GM12875 (cell line): ENCODE results near the gene MORN1.

ENCODE experiments used
- H3K4me3 ChIP-seq: one replicate; pipeline ENCODE4 v1.5.1; 2011; ENCODE audit warnings: low read depth, low read length, control low read depth
- TF ChIP-seq, protein P1 (sequence below): IDR thresholded peaks from 2 replicates; pipeline ENCODE4 v1.5.1; 2011; ENCODE audit warnings: low read depth, mild to moderate bottlenecking, control low read depth, inconsistent platforms, low read length, moderate library complexity, borderline replicate concordance; ENCODE audit not compliant: insufficient read depth

MORN1 gene

DNA sequence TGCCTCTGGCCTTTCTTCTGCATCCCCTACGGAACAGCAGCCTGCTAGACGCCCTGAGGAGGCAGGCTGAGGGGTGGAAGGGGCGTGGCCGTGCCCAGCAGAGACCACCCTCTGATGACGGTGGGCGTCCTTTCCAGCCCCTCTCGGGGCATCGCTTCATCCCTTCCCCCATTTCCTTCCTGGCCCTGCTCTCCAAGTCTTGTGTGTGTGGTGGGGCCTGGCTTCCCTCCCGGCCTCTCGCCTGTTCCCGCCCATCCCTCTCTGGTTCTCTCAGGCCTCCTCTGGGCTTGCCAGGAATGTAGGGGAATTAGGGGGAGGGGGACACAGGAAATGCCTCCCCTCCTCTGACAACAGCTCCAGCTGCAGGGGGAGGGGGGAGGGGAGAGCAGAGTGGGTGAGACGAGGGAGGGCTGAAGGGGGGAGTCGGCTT, 112.1 kb downstream of the MORN1 start:
- TF ChIP-seq, protein P1, sequence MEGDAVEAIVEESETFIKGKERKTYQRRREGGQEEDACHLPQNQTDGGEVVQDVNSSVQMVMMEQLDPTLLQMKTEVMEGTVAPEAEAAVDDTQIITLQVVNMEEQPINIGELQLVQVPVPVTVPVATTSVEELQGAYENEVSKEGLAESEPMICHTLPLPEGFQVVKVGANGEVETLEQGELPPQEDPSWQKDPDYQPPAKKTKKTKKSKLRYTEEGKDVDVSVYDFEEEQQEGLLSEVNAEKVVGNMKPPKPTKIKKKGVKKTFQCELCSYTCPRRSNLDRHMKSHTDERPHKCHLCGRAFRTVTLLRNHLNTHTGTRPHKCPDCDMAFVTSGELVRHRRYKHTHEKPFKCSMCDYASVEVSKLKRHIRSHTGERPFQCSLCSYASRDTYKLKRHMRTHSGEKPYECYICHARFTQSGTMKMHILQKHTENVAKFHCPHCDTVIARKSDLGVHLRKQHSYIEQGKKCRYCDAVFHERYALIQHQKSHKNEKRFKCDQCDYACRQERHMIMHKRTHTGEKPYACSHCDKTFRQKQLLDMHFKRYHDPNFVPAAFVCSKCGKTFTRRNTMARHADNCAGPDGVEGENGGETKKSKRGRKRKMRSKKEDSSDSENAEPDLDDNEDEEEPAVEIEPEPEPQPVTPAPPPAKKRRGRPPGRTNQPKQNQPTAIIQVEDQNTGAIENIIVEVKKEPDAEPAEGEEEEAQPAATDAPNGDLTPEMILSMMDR = no peak
- H3K4me3 ChIP-seq = no peak overlapping the region

DNA sequence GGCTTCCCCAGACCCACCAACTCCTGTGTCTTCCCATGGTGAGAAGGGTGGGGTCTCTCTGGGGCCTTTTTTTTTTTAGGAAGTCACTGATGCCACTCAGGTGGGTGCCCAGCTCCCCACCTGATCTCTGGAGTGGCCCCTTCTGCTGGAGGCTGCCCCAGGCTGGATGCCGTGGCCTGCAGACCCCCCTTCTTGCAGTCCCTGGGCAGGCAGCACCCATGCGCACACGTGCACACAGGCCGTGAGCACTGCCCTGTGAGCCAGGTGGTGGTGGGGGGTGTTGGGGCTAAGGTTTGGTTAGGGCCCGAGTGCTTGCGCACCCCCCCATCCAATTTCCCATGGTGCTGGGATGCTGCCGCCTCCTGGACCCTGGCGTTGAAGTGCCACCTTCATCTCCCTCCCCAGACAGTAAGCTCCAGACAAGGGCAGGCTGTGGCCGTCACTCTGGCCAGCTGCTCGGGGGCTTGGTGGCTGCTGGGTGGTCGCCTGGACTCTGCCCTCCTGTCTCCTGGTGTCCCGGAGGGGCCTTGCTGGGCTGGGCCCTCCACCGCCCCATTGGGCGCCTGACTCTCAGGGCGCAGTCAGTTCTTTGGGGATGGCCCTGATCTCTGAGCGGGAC, 112.7 kb downstream of the MORN1 start:
- no peak overlapping the region for H3K4me3 ChIP-seq
- TF ChIP-seq, protein P1 = no peak

DNA sequence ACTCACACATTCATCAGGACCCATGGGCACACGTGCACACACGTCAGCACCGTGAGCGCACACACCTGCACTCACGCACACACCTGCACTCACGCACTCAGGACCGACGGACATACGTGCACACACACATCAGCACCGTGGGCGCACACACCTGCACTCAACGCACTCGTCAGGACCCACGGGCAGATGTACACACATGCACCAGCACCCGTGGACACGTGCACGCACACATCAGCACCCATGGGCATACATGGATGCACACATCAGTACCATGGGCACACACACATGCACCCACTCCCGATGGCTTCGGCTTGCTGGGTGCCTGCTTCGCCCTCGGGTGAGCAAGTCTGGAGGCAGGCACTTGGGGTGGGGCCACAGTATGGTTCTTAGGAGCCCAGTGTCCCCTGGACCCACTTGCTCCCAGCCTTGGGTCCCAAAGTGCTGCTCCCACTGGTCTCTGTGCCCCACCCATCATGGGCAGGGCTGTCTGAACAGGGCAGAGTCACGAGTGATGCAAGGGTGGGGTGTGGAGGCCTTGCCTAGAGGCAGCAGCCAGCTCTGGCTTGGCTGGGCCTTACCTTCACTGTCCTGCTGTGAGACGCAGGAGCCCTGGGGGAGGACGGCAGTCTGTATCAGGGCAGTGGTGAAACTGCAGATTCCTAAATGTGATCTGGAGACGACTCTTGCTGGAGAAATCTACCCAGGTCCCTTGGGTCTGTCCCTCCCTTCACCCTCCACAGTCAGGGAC, 113.4 kb downstream of the MORN1 start:
- TF ChIP-seq, protein P1 = no peak
- no peak overlapping the region for H3K4me3 ChIP-seq

DNA sequence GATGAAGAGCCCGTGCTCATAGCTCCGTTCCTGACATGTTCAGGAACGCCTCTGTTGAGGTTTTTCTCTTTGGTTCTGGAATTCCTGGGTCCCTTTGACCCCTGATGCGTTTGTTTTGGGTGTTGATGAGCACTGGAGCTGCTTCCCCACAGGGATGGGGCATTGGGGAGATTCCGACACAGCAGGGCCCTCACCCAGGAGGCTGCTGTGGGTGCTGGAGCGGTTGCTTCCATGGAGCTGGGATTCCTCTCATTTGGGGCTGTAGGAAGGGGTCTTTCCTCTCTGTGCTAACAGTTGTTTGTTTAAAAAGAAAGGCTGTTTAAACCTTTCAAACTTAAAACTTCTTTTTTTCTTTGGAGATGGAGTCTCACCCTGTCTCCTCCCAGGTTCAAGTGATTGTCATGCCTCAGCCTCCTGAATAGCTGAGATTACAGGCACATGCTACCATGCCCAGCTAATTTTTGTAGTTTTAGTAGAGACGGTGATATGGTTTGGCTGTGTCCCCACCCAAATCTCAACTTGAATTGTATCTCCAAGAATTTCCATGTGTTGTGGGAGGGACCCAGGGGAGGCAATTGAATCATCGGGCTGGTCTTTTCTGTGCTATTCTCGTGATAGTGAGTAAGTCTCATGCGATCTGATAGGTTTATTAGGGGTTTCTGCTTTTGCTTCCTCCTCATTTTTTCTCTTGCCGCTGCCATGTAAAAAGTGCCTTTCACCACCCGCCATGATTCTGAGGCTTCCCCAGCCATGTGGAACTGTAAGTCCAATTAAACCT, 114.4 kb downstream of the MORN1 start:
- H3K4me3 ChIP-seq = no peak overlapping the region
- TF ChIP-seq, protein P1 = no peak

DNA sequence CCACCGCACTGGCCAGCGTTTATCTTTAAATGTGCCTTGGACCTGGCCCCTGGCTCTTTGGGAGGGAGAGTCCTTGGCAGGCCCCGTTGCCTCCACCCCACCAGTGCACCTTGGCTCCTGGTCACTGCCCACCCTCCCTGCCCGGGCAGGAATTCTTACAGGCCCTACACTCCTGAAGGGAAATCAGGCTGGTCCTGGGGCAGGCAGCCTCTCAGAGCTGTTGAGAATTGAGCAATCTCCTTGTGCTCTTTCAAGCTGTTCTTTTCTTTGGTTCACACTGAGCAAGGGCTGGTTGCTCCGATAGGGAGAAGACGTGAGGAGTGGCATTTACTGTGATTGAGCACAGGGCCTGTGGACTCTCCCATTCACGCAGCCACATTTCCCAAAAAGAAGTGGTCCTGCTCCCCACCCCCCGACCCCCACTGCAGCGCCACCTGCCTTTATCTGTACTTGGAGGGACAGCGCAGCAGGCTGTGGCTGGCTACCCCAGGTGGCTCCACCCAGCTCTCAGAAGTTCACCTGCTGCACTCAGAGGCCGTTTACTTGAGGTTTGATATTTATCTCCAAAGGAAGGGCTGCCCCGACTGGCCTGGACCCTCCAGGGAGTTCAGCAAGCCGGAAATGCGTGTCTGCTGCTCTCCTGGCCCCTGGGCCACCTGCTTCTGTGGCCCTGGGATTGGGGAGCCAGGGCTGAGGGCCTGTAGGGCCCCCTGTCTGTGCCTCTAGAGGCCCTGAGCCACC, 115.4 kb downstream of the MORN1 start:
- no peak overlapping the region for H3K4me3 ChIP-seq
- TF ChIP-seq, protein P1 = no peak

DNA sequence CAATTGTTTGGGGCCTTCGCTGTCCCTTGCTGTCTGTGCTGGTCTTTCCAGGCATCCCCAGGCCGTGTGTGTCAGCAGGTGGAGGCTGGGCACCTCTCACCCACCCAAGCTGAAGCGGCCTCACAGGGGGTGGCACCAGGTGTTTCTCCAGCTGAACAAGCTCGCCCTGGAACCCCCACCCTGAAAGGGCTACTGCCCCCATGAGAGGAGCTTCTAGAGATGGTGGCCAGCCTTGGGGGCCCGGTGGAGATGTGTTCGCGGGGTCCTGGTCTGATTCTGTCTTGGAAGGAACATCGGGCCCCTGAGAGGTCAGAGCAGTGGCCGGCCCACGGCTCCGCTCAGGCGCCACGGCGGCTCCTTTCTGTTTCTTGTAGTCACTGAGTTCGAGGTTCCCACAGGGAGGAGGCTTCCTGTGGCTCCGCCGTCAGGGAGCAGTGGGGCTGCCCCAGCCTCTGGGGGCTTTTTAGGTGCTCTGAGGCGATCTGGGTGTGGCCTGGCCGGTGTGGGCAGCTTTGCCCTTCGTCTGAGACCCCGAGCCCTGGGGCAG, 116.4 kb downstream of the MORN1 start:
- no peak overlapping the region for H3K4me3 ChIP-seq
- TF ChIP-seq, protein P1 = no peak
